GDM1 (cell line): Measurements from ENCODE around the gene HS3ST4.

Source experiments
- DNase-seq: peaks from one replicate; lab custom pipeline; 2025; lab: John Stamatoyannopoulos, UW

The HS3ST4 gene

DNA sequence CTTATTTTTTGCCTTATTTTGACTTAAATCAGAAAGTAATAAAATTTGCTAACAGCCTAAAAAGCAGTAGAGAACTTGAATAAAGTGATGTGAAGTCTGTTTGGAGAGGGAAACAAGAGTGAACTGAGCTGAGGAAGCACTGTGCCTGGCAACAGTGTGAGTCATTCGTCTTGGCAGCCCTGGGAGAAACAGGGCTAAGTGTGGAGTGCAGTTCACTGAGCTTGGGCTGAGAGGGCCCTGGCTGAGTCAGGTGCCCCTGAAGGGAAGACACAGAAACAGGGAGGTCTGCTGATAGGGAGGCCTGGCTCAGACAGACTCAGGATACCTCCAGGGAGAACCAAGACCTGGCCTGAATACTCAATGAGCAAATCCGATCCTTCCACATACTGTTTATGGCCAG is 132.1 kb downstream of the HS3ST4 start:
- no peak for DNase-seq

DNA sequence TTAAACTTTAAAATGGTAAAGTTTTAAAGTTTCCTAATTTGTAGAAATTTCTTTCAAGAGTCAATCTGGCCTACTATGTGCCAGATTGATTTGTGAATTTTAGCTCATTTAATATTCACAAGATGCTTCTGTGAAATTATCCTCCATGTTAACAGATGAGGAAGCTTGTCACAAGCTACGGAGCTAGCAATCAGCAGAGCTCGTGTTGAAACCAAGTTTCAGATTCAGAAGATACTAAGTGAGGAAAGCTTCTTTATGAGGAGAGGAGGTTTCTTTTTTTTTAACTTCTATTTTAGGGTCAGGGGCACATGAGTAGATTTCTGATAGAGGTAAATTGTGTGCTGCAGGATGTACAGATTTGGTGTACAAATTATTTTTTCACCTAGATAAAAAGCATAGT is 135.9 kb downstream of the HS3ST4 start:
- no peak for DNase-seq

DNA sequence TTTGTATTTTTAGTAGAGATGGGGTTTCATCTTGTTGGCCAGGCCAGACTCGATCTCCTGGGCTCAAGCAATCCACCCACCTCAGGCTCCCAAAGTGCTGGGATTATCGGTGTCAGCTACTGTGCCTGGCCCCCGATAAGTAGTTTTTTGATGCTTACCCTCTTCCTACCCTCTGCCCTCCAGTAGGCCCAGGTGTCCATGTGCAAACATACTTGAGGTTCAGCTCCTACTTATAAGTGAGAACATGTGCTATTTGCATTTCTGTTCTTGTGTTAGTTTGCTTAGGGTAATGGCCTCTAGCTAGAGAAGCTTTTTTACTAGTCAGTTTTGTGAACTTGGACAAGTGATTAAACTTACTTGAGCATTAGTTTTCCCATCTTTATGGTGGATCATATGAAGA is 136.8 kb downstream of the HS3ST4 start:
- no peak for DNase-seq

DNA sequence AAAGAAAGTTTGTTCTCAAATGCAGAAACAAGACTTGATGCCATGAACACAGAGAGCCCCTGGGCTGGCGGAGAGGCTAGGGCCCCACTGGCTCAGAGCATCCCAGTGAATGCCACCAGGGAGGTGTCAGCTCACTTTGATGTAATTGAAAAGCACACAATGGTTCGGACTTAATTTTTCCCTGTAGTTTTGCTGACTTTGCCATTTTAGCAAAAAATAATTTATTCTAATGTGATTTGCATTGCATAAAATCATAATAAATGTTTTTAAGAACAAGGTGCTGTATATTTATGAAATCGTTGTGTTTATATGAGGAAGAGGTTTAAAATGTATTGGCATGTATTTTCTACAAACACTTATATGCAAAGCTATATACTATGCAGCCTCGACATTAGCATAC is 140.5 kb downstream of the HS3ST4 start:
- DNase-seq: no peak

DNA sequence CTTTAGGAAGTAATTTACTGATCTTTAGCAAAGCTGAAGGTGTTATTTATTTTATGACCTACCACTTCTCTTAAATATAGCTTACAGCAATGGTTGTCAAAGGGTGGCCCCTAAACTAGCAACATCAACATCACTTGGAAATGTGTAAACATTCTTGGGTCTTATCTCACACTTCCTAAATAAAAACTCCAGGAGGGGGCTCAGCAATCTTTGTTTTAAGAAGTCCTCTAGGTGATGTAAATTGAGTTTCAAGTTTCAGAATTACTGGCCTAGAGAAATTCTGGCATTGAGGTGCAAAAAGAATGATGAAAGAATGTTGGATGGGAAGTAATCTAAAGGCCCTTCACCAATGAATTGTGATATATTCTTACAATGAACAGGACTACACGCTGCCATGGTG is 142.3 kb downstream of the HS3ST4 start:
- DNase-seq: no peak

DNA sequence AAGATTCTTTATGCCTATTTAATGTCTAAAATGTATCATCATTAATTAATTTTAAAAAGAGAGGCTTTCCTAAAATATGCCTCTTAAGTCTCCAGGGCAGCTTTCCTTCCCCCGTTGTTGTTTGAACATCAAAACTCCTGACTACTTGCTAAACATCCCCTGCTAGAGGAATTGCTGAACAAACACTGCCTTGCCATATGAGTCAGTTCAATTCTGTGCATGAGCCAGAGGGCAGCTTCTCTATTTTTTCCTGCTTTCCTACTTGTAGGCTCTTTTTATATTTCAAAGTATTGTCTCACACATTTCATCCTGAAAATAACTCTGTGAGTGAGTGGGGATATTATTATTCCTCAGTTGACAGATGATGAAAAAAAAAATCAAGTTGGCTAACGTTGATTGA is 143.4 kb downstream of the HS3ST4 start:
- no peak for DNase-seq

DNA sequence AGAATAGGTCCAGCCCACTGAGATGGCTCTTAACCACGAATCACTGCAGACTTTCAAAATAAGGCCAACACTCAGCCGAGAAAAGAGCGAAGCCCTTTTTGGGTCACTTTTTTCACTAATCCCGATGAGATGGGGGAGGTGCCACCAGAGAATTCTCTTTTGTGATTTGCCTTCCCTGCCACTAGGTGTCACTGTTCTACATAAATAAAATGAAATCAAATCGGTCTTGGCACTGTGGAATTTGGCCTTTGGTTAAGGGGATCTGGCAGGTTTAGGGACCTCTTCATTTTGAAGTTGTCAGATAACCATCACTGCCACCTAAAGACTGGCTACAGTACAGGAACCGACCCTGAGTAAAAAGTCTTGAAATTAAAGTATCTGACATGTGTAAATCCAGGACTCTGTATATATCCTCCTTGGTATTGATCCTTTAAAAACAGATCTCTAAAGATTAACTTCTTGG is 147.0 kb downstream of the HS3ST4 start:
- DNase-seq: peak; percentile 5

DNA sequence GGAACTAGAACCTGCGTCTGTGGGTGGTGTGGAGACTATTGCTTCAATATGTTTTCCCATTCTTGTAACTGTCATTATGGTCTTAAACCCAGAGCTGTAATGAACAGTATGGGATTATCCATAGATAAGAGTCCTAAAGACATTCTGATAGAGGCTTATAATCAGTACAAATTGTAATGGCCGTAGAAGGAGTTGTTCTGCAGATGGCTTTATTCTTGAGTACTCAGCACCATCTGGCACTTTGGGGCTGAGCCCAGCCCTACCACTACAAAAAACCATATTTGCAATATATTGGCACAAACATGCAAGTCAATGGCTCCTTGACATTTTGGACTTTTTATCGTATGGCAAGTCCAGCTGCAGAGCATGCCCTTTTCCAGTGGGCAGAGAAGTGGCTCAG is 150.0 kb downstream of the HS3ST4 start:
- DNase-seq: no peak

DNA sequence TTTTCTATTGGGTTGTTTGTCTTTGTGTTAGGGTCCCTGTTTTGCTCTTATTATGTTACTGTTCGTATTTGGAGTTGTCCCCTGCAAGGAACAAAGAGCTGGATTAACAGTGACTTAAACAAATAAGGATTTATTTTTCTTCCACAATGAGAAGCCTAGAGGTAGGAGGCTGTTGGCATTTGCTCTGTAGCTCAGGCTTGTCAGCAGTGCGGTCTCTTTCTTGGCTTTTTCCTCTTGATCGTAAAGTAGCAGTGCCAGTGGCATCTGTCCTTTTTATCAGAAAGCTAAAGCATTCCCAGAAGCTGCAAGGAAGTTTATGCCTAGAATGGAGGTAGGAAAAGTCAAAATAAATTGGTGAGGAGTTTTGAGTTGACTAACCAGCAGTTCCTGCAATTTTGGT is 154.1 kb downstream of the HS3ST4 start:
- no peak for DNase-seq

DNA sequence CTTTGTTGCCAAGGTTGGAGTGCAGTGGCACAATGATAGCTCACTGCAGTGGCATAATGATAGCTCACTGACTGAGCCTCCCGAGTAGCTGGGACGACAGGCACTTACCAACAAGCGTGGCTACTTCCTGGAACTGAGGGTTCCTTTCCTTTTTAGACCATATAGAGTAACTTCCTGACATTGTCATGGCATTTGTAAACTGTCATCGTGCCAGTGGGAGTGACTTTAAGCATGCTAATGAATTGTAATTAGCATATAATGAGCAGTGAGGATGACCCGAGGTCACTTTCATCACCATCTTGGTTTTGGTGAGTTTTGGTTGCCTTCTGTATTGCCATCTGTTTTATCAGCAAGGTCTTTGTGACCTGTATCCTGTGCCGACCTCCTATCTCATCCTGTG is 162.4 kb downstream of the HS3ST4 start:
- no peak for DNase-seq

DNA sequence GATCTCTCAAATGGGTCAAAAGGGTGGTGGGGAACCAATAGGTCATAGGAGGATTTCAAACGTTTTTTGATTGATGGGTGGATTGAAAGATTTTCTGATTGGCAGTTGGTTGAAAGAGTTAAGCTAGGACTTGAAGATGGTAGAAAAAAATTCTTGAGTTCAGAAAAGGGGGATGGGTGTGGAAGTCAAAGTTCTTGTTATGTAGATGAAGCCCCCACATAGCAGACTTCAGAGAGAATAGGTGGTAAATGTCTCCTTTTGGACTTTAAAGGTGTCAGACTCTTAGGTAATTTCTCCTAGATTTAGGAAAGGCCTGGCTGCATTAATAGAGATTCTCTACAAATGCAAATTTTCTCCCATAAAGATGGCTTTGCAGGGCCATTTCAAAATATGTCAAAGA is 163.3 kb downstream of the HS3ST4 start:
- no peak for DNase-seq

DNA sequence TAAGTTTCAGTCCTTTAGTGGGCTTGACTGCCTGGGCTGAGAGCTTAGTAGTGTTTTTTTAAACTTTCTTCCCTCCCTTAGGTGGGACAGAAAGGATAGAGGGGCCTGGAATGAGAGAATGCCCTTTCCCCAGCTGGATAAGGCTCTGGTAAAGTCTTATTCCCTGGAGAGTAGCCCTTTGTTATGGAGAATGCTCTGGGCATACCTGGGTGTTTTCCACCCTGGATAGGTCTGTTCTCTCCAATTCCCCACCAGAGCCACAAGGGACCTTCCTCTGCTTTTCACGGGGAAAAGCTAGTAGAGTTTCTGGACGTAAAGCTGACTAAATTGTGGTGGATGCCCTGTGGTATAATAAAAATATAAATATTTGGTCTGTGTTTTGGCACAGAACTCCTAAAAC is 164.1 kb downstream of the HS3ST4 start:
- no peak for DNase-seq

DNA sequence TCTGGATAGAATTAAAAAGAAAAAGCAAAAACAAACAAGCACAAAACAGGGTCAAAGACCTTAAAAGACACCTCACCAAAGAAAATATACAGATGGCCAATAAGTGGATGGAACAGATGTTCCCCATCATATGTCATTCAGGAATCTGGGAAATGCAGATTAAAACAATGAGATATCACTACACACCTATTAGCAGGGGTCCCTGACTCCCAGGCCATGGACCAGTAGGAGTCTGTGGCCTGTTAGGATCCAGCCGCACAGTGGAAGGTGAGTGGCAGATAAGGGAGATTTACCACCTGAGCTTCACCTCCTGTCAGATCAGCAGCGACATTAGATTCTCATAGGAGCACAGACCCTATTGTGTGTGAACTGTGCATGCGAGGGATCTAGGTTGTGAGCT is 167.9 kb downstream of the HS3ST4 start:
- DNase-seq: no peak

DNA sequence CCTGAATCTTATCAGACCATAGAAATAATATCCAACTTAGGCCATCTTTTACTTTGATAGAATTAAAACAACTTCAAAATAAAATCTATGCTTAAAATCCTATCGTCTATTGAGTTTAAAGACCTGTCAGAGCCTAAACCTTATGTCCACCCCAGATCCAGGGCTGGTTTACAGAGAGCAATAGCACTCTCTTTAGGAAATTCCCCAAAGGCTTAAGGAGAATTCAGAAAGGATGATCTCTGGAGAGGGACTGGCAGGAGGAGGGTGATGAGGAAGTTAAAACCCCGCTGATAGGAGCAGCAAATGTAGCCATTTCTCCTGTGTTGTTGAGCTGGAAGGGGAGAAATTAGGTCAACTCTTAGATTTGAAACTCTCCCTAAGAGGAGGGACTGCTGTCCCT is 175.3 kb downstream of the HS3ST4 start:
- no peak for DNase-seq

DNA sequence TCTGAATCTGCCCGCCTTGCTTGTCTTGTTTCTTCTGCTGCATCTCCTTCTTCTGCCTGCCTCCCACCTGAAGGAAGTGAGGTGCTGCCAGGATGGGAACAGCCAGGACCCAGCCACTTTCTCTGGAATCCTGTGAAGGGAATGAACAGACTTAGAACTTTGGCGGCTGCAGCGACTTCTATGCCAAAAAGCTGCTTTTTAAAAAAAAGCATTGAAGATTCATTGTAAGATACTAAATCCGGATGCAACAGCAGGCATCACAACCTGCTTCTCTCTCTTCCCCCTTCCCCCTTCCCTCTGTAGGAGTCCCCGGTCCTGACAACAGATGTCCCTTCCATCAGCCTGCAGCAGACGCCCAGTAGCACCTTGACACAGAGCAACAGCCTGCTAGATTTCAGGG is 176.3 kb downstream of the HS3ST4 start:
- DNase-seq: no peak

DNA sequence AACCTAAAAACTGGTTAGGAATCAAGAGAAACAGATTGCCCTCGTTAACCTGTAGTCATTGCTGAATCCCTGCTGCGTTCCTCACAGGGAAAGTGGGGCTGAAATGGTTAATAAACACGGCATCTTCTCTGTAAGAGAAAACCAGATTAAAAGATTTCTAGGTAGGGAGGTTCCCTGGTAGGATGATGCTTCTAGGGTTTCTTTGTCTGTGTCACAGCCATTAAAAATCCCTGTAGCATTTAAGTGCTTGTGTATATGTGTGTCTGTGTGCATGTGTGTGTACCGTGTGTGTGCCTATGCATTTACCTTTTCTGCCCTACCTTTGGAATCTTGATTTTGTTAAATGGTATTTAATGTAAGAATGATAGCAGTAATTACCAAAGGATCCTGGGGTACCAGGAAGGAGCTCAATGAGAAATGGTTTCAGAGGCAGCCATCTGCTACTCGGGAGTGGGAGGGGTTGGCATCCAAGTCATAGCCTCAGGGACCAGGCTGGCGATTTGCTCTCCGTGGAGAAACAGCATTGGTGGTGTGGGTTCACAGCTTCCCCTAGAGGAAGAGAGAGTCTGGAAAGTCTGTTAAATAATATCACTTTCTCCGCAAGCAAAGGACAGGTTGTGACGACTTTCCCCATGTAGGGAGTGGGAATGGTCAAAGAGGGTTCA is 177.1 kb downstream of the HS3ST4 start:
- no peak for DNase-seq

DNA sequence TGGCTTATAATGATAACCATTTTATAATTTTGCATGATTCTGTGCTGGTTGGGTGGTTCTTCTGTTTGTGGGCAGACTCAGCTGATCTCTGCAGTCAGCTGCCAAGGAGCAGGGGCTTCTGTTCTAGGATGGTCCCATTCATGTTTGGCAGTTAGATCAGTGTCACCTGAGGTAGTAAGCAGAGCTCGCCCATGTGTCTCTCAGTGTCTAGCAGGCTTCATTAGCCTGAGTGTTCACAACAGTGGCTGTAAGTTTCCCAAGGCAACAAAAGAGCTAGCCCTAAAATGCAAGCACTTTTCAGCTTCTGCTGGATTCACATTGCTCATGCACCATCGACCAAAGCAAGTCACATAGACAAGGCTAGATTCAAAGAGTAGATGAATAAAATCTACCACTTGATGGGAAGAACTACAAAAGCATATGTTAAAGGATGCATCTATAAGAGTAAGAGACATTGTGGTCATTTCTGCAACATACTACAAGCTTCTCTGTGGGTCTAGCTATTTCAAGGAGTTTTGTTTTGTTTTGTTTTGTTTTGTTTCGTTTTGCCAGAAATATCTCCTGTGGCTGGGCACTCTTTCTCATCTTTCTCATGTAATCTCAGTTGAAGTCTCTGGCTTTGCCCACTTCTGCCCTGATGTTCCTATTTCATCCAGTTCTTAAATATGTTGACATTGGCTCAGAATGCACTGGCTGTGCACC is 180.8 kb downstream of the HS3ST4 start:
- no peak for DNase-seq

DNA sequence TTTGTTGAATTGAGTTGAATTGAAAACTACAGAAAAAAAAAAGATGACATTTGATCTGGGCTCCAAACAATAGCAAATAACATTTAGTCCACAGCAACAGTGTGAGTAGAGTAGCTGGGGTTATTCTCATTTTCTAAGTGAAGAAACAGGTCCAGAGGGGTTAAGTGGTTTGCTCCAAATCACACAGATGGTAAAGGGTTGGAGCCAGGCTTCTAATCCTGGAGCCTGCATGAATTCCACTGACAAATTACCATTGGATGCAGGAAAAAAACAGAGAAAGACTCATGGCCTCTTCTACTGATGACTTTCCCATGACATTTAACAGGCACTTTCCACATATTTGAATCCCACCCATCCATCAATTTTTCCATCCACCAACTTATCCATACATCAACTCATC is 182.4 kb downstream of the HS3ST4 start:
- DNase-seq: no peak

DNA sequence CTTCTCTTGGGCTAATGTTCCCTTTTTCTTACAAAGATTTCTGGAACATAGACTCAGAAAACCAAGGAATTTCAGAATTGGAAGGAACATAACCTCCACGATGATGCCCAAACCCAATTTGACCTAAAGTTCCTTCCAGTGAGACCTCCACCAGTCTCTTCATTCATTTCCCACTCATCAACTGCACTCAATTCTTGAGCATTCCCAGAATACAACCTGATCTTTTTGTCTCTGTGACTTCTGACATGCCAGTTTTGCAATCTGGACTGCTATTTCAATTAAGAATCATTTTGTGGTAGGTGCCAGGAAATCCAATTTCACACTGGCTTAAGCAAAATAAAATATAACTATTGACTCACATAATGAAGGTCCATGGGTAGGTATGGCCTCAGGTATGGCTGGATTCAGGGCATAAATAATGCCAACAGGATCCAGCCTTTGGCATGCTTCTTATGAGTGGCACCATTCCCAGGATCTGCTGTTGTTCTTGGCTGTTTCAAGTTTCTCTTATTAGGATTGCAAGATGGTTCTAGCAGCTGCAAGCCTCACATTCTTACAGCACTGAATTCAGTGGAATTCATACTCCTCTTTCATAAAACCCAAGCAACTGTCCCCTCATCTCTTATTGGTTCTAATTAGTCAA is 184.3 kb downstream of the HS3ST4 start:
- no peak for DNase-seq

DNA sequence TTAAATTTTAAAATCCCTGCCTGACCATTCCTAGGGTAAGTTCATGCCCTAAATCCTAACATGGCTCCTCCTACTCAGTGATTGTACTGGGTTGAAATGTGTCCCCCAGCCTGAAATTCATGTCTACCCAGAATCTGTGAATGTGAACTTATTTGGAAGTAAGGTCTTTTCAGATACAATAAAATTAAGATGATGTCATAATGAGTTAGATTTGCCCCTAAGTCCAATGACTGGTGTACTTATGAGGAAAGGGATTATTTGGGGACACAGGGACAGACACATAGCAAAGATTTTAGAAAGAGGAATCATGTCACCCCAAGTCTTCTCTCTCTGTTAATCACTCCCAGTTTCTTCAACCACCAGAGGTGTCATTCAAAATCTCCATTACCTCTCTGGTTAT is 185.3 kb downstream of the HS3ST4 start:
- DNase-seq: no peak

DNA sequence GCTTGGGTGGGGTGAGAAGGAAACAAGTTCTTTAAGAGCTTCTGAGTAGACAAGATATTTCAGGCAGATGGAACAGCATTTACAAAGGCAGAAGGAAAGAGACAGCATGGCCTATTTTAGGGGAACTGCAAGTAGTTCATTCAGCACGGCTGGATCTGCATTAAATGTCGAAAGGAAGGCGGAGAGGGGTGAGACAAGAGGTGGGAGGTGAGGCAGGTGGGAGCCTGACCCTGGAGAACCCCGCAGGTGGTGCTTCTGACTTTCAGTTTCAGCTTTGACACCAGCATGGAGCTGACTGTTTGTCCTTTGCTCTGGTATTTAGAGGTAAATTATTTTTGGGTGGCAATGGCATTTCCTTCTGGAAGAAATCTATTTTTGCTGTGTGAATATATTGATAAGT is 194.8 kb downstream of the HS3ST4 start:
- DNase-seq: no peak

DNA sequence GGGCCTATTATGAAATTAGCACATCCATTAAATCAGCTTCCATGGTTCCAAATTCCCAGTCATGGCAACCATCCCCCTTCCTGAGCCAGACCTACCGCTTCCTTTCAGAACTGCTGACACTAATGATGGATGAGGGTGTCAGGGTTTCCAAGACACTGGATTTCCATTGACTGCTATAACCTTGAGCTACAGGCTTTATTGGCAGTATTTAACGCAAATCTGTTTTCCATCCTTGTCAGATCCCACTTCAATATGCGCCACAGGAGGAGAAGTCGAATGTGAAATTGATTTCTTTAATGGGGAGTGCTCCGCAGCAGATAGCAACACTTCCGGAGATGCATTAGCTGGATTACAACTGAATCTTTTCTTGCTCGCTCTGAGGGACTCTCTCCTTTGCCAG is 197.1 kb downstream of the HS3ST4 start:
- no peak for DNase-seq

DNA sequence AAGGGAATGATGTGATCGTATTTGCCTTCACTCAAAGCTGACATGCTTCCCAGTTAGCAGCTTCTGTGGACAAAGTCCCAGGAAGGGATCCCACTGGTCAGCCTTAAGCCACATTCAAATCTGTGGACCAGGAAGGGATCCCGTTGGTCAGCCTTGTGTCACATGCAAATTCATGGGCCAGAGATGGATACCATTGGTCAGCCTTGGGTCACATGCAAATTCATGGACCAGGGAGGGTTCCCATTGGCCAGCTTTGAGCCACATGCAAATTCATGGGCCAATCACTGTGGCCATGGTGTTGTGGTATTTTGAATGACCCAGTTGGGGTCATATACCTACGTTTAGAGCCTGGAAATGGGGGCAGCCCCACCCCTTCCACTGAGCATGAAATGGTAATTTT is 201.6 kb downstream of the HS3ST4 start:
- no peak for DNase-seq

DNA sequence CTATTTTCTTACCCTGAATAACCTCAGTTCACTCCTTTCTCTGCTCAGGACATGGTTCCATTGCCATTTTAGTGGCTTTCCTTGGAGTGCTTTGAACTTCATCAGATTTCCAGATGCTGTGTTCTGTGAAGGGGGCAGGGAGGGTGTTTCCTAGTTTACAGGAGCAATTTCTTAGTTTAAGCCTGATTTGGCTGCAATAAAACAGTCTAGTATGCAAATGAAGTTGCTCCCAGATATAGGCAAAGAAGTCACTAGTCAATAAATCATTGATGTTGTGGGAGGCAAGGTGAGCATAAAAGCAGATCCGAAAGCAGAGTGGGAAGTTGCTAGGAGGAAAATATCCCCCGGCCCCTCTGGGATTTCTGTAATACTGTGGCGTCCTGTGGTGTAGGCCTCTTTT is 202.3 kb downstream of the HS3ST4 start:
- DNase-seq: no peak
